HepG2 (cell line): Measurements from ENCODE around the gene LDLRAD4. TPM values are rescaled to one million over a fixed set of nuclear protein-coding genes. Genes with fewer than 3 reads are reported as not detected.

Source experiments
- ATAC-seq: fragments of 200-7000 bp; cut with Tn5 transposase; 3 replicates; pipeline ENCODE4 v1.9.1; 2020; ENCODE audit warnings: mild to moderate bottlenecking, moderate library complexity
- BruUV-seq: library from RNA; stranded (reverse); fragments of 400-500 nt; replicated peaks from 2 replicates; lab custom pipeline; 2021; lab: Mats Ljungman, UMichigan
- CTCF ChIA-PET: fragments of 300-600 bp; formaldehyde crosslinking; extraction: SDS; loops from one replicate; lab custom pipeline; 2021; ENCODE audit warnings: low total read pairs, inconsistent platforms, low intra/inter-chr PET ratio; lab: Yijun Ruan, JAX
- POLR2A ChIA-PET: fragments of 350-600 bp; sonication (Branson Sonifier 250); formaldehyde crosslinking; loops from one replicate; lab custom pipeline; 2020; ENCODE audit warnings: antibody characterized with exemption, inconsistent platforms; lab: Yijun Ruan, JAX
- DNase-seq: peaks from one replicate; pipeline ENCODE4 v3.0.0-alpha.2; 2015; ENCODE audit warnings: low spot score
- FAIRE-seq: peaks from 3 replicates; lab custom pipeline; 2011; peaks lifted over from hg19 to GRCh38; lab: Jason Lieb, UNC
- H2AFZ ChIP-seq: one replicate; pipeline ENCODE4 v1.6.1; 2011; ENCODE audit warnings: low read length, inconsistent platforms
- H3K27ac ChIP-seq: fragments of 300-600 bp; 3 replicates; pipeline ENCODE4 v1.8.0; 2011; ENCODE audit warnings: mixed run types, mild to moderate bottlenecking, mixed read lengths, low read length, inconsistent platforms; ENCODE audit not compliant: insufficient read depth; ENCODE audit errors: extremely low read length
- H3K27me3 ChIP-seq, 2 experiments: fragments of 200-600 bp in 1 of 2; 2 replicates in 1 of 2; 3 replicates in 1 of 2; pipeline versions ENCODE4 v1.6.0 to v1.8.0; 2011; ENCODE audit warnings: low read length in 2 of 2, mild to moderate bottlenecking in 2 of 2, moderate library complexity in 2 of 2, inconsistent platforms in 1 of 2; ENCODE audit not compliant: insufficient read depth in 2 of 2, control insufficient read depth in 1 of 2
- H3K36me3 ChIP-seq, 2 experiments: fragments of 200-600 bp in 1 of 2; replicated peaks in 1 of 2; 2 replicates in 1 of 2; 3 replicates in 1 of 2; pipeline versions ENCODE4 v1.5.1 to v1.8.0; 2011; ENCODE audit warnings: low read length in 2 of 2, inconsistent platforms in 1 of 2; ENCODE audit not compliant: insufficient read depth in 2 of 2, control insufficient read depth in 1 of 2
- H3K4me1 ChIP-seq: 2 replicates; pipeline ENCODE4 v1.5.1; 2012; ENCODE audit warnings: low read length, inconsistent platforms; ENCODE audit not compliant: insufficient read depth
- H3K4me2 ChIP-seq: 2 replicates; pipeline ENCODE4 v1.6.0; 2011; ENCODE audit warnings: low read depth, low read length, inconsistent platforms
- H3K4me3 ChIP-seq, 3 experiments: fragments of 200-600 bp in 1 of 3; sonication (generic), shearing (Covaris generic) in 1 of 3; replicated peaks in 1 of 3; 2 replicates each; pipeline ENCODE4 v1.5.1; 2011 to 2016; ENCODE audit warnings: low read length in 3 of 3, inconsistent platforms in 2 of 3, low read depth in 2 of 3, mild to moderate bottlenecking in 2 of 3, control low read depth in 1 of 3, mixed read lengths in 1 of 3; ENCODE audit not compliant: insufficient read depth in 1 of 3
- H3K79me2 ChIP-seq: one replicate; pipeline ENCODE4 v1.6.1; 2011; ENCODE audit warnings: low read length, inconsistent platforms; ENCODE audit not compliant: insufficient read depth
- H3K9ac ChIP-seq: 2 replicates; pipeline ENCODE4 v1.6.0; 2011; ENCODE audit warnings: mild to moderate bottlenecking, low read depth, low read length, inconsistent platforms; ENCODE audit not compliant: insufficient read depth
- H3K9me3 ChIP-seq: 2 replicates; pipeline ENCODE4 v1.5.1; 2012; ENCODE audit warnings: mild to moderate bottlenecking, low read length
- H4K20me1 ChIP-seq: 2 replicates; pipeline ENCODE4 v1.6.0; 2011; ENCODE audit warnings: inconsistent platforms, mild to moderate bottlenecking, low read length, moderate library complexity; ENCODE audit not compliant: insufficient read depth
- AHR ChIP-seq: IDR thresholded peaks from 2 replicates; pipeline ENCODE4 v1.6.1; 2018; ENCODE audit warnings: missing genetic modification reagents, missing compliant biosample characterization
- ARHGAP35 ChIP-seq: sonication (generic); formaldehyde crosslinking; IDR thresholded peaks from 2 replicates; pipeline ENCODE4 v1.9.0; 2022; ENCODE audit warnings: mild to moderate bottlenecking, inconsistent platforms, moderate library complexity, missing genetic modification reagents, borderline replicate concordance
- ARNT ChIP-seq: fragments of 450-650 bp; IDR thresholded peaks from 2 replicates; pipeline ENCODE4 v1.6.1; 2017
- DRAP1 ChIP-seq: IDR thresholded peaks from 2 replicates; pipeline ENCODE4 v1.6.1; 2016; ENCODE audit warnings: missing genetic modification reagents, missing compliant biosample characterization
- ELF3 ChIP-seq: IDR thresholded peaks from 2 replicates; pipeline ENCODE4 v1.6.1; 2016; ENCODE audit warnings: missing genetic modification reagents, missing compliant biosample characterization
- NR2F6 ChIP-seq, 2 experiments: IDR thresholded peaks; 2 replicates each; pipeline ENCODE4 v1.6.1; 2016; ENCODE audit warnings: antibody characterized with exemption in 1 of 2, mild to moderate bottlenecking in 1 of 2
- PATZ1 ChIP-seq: sonication (generic); formaldehyde crosslinking; IDR thresholded peaks from 2 replicates; pipeline ENCODE4 v1.4.0; 2020; ENCODE audit warnings: missing genetic modification reagents
- PHF8 ChIP-seq: sonication (generic); formaldehyde crosslinking; IDR thresholded peaks from 2 replicates; pipeline ENCODE4 v1.5.0; 2020; ENCODE audit warnings: missing genetic modification reagents
- RFX5 ChIP-seq: IDR thresholded peaks from 2 replicates; pipeline ENCODE4 v1.6.1; 2011; ENCODE audit warnings: low read depth, low read length, improper control_type of control experiment
- SAFB2 ChIP-seq: sonication (generic); formaldehyde crosslinking; IDR thresholded peaks from 2 replicates; pipeline ENCODE4 v1.5.1; 2020; ENCODE audit warnings: missing genetic modification reagents, low read depth, mild to moderate bottlenecking, borderline replicate concordance
- SETDB1 ChIP-seq: sonication (generic); formaldehyde crosslinking; IDR thresholded peaks from 2 replicates; pipeline ENCODE4 v1.5.1; 2020; ENCODE audit warnings: missing genetic modification reagents, mild to moderate bottlenecking, borderline replicate concordance
- THYN1 ChIP-seq: sonication (generic); formaldehyde crosslinking; IDR thresholded peaks from 2 replicates; pipeline ENCODE4 v1.8.1; 2023; ENCODE audit warnings: low read depth, mild to moderate bottlenecking, moderate library complexity, missing genetic modification reagents, borderline replicate concordance
- ZBTB1 ChIP-seq: sonication (generic); formaldehyde crosslinking; IDR thresholded peaks from 2 replicates; pipeline ENCODE4 v1.4.0; 2020; ENCODE audit warnings: missing genetic modification reagents, borderline replicate concordance
- ZFP36 ChIP-seq: fragments of 150-350 bp; IDR thresholded peaks from 2 replicates; pipeline ENCODE4 v1.6.1; 2018; ENCODE audit warnings: borderline replicate concordance, low read length, low read depth; ENCODE audit not compliant: partially characterized antibody
- ZKSCAN5 ChIP-seq: sonication (generic); formaldehyde crosslinking; IDR thresholded peaks from 2 replicates; pipeline ENCODE4 v1.5.1; 2020; ENCODE audit warnings: mild to moderate bottlenecking, missing genetic modification reagents
- ZNF101 ChIP-seq: sonication (generic); formaldehyde crosslinking; IDR thresholded peaks from 2 replicates; pipeline ENCODE4 v1.4.0; 2020; ENCODE audit warnings: mild to moderate bottlenecking, low read depth, missing genetic modification reagents, borderline replicate concordance
- ZNF235 ChIP-seq: sonication (generic); formaldehyde crosslinking; IDR thresholded peaks from 2 replicates; pipeline ENCODE4 v1.8.1; 2023; ENCODE audit warnings: mild to moderate bottlenecking, missing genetic modification reagents, borderline replicate concordance
- ZNF616 ChIP-seq: sonication (generic); formaldehyde crosslinking; IDR thresholded peaks from 2 replicates; pipeline ENCODE4 v1.5.0; 2020; ENCODE audit warnings: low read depth, mild to moderate bottlenecking, missing genetic modification reagents
- ZNF841 ChIP-seq: sonication (generic); formaldehyde crosslinking; IDR thresholded peaks from 2 replicates; pipeline ENCODE4 v1.8.1; 2023; ENCODE audit warnings: missing genetic modification reagents, borderline replicate concordance
- WGBS: methylation state at CpG from one replicate; pipeline ENCODE4 v1.1.6; 2017; ENCODE audit warnings: low lambda C conversion rate; 5-methylcytosine and 5-hydroxymethylcytosine counted together
- in situ Hi-C: cut with HindIII; loops from 2 replicates; pipeline ENCODE4 v1.10.0; 2017; ENCODE audit warnings: low pct_unique_long_range_greater_than_20kb; ENCODE audit not compliant: extremely low pct_ligation_motif_present
- intact Hi-C: fragments of 100-400 bp; cut with micrococcal nuclease; formaldehyde crosslinking; loops from one replicate; pipeline ENCODE4 v1.10.0; 2022; ENCODE audit not compliant: unreplicated experiment
- polyA plus RNA-seq, 8 experiments: library from polyadenylated mRNA; depleted of rRNA in 3 of 8; stranded (reverse) in 7 of 8; unstranded in 1 of 8; fragments of >200 nt; fragmentation: Illumina TruSeq in 4 of 8; extraction: Trizol in 4 of 8; gene quantifications; 2 replicates each; pipeline versions ENCODE4 v1.2.1 to v1.2.3, GENCODE V29; 2011 to 2016; ENCODE audit warnings: low read depth in 4 of 8, missing spikeins in 1 of 8, mixed read lengths in 1 of 8; ENCODE audit not compliant: insufficient read depth in 1 of 8
- total RNA-seq, 5 experiments: library from RNA; depleted of rRNA; stranded (reverse); fragments of >200 nt; fragmentation: Illumina TruSeq; extraction: Trizol; gene quantifications; 2 replicates each; pipeline ENCODE4 v1.2.3, GENCODE V29; 2016; ENCODE audit warnings: low read depth in 1 of 5
- TF ChIP-seq, protein P1 (sequence below): sonication (generic); formaldehyde crosslinking; IDR thresholded peaks from 2 replicates; pipeline ENCODE4 v1.5.0; 2020; ENCODE audit warnings: mild to moderate bottlenecking, missing genetic modification reagents

LDLRAD4 gene
- total and polyA plus RNA-seq, 2 of the 13 experiments (the other 11 are each of a cell fraction or from before 2014, with no cell fraction given): 13.6 to 20.9 TPM

DNA sequence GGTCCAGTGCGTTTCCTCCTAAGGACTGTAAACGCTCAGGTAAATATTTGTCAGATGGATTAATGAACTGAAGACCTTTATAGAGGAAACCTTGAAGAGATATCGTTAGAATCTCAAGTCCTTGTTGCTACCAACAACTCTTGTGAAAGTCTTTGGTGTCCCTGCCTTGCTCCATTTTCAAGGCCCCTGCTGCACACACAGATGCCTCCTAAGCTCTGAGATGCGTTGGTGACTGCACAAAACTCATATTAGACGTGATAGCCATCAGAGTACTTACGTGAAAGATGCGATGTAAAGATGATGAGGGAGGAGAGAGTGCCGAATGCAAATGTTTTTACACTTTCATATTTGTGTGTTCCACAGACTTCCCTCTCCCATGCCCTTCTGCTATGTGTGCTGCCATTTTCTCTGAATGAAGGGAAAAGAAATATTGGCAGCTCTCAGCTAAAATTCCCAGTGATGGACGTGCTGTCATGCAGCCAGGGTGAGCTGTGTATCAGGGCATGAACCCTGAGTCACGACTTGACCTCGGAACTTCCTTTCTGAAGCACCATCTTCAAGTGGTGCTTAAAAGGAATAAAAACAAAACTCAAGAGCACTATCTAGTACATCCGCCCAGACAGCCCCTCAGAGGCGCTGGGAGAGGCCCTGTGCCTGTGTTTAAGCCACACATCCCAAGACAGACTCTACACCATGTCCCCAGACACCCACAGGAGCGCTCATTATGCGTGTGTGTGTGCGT is 390.4 kb downstream of the LDLRAD4 start:
- TF ChIP-seq DRAP1 (CRISPR knock-in tag) (no peak), SAFB2 (CRISPR knock-in tag) (no peak), NR2F6 (IDR thresholded peaks at IDR 0.05) (no peak), NR2F6 (CRISPR knock-in tag; IDR thresholded peaks at IDR 0.05) (no peak), ZNF841 (CRISPR knock-in tag) (no peak), ELF3 (CRISPR knock-in tag) (no peak), PHF8 (CRISPR knock-in tag) (no peak), ZNF235 (CRISPR knock-in tag) (no peak), AHR (CRISPR knock-in tag) (no peak), SETDB1 (CRISPR knock-in tag) (no peak), ZFP36 (no peak), ARHGAP35 (CRISPR knock-in tag) (no peak), ZNF101 (CRISPR knock-in tag) (no peak), ARNT (no peak), RFX5 (no peak), ZNF616 (CRISPR knock-in tag) (no peak), ZBTB1 (CRISPR knock-in tag) (no peak), THYN1 (CRISPR knock-in tag) (no peak), PATZ1 (CRISPR knock-in tag) (no peak), ZKSCAN5 (no peak)
- TF ChIP-seq, protein P1, sequence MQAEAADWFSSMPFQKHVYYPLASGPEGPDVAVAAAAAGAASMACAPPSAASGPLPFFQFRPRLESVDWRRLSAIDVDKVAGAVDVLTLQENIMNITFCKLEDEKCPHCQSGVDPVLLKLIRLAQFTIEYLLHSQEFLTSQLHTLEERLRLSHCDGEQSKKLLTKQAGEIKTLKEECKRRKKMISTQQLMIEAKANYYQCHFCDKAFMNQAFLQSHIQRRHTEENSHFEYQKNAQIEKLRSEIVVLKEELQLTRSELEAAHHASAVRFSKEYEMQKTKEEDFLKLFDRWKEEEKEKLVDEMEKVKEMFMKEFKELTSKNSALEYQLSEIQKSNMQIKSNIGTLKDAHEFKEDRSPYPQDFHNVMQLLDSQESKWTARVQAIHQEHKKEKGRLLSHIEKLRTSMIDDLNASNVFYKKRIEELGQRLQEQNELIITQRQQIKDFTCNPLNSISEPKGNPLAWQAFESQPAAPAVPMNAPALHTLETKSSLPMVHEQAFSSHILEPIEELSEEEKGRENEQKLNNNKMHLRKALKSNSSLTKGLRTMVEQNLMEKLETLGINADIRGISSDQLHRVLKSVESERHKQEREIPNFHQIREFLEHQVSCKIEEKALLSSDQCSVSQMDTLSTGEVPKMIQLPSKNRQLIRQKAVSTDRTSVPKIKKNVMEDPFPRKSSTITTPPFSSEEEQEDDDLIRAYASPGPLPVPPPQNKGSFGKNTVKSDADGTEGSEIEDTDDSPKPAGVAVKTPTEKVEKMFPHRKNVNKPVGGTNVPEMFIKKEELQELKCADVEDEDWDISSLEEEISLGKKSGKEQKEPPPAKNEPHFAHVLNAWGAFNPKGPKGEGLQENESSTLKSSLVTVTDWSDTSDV (CRISPR knock-in tag): no peak
- intact Hi-C loops: no loop called here

More for the DNA sequence above, 390.4 kb downstream of the LDLRAD4 start:
- H3K79me2 ChIP-seq: no peaks in the 10 kb centered on the region
- no peaks in the 10 kb centered on the region for H3K36me3 ChIP-seq
- no peak for ATAC-seq
- WGBS: 86% methylated on average over 16 of the region's 16 CpGs
- no peak overlapping the region for H3K4me3 ChIP-seq
- ChIA-PET CTCF (no interaction called here), POLR2A (no interaction called here)
- no peaks in the 10 kb centered on the region for H3K4me1 ChIP-seq
- no peak overlapping the region for H3K27ac ChIP-seq
- no peaks in the 10 kb centered on the region for H3K9me3 ChIP-seq
- no peak for DNase-seq
- H2AFZ ChIP-seq: no peak overlapping the region
- H4K20me1 ChIP-seq: no peaks in the 10 kb centered on the region
- in situ Hi-C loops: no loop called here
- FAIRE-seq: no peak
- H3K4me2 ChIP-seq: no peak overlapping the region
- H3K27me3 ChIP-seq: no peaks in the 10 kb centered on the region
- BruUV-seq: no TSS peak
- no peak overlapping the region for H3K9ac ChIP-seq
